Right ventricle myocardium inferior (tissue), 1 donor: ENCODE data around the gene CACNB3. TPM values are rescaled to one million over a fixed set of nuclear protein-coding genes. Genes with fewer than 3 reads are reported as not detected.

Source experiments
- ATAC-seq: fragments of 200-7000 bp; cut with Tn5 transposase; one replicate; pipeline ENCODE4 v1.9.1; 2020; ENCODE audit warnings: mild to moderate bottlenecking, moderate library complexity
- DNase-seq: peaks from one replicate; pipeline ENCODE4 v3.0.0; 2021; ENCODE audit errors: missing footprints
- intact Hi-C: fragments of 100-400 bp; cut with DNase I; formaldehyde crosslinking; loops from one replicate; pipeline ENCODE4 v1.11.0; 2022
- total RNA-seq: library from RNA; stranded (reverse); fragmentation: NEBNext Ultra II Directional; extraction: Animal tissue kit (Norgen Biotek cat#: 25700); gene quantifications from one replicate; pipeline ENCODE4 v1.2.1, GENCODE V29; 2021
- donor health status: DM: no; HTN: yes; CAD: no; lungs with severe emphysema.

The CACNB3 gene
- total RNA-seq, 1 donor from 2014 or later: 6.0 TPM

DNA sequence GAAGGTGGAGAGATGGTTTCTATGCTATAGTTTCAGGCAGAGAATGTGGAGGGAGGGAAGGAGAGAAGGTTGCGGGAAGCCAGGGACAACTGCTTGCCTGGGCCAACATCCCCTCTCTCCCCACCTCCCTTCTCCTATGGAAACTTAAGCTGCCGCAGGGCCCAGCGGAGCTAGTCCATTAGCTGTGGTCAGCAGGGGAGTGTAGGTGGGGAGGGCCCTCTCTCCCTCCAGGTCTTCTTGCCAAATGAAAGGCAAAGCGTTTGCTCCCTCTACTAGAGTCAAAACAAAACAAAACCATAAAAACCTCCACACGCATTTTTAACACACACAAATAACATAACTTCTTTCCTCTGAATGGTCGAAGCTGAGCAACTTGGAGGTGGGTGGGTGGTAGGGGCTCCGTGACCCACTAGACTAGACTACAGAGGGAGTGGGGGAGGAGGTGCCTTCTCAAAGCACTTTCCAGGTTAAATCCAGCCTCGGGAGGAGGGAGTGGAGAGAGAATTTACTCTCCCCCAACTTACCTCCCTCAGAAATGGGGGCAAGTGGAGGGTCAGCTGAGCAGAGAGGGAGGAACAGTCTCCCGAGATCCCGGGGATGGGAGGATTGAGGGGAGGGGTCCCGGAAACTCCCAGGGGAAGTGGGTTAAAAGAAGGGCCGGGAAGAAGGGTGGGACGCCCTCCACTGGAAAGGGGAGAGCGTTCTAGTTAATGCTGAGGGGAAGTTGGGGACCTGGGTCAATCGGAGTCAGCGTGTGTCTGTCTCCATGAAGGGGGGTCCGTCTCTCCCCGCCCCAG, 4.6 kb upstream of the CACNB3 start:
- ATAC-seq (no peak), DNase-seq (no peak)
- intact Hi-C loops: no loop called here

GRCh38 chr12:48814262-48815125, 3.8 kb upstream of the CACNB3 start:
- ATAC-seq (peak; percentile 89), DNase-seq (peak; percentile 93)
- intact Hi-C loops: no loop called here

DNA sequence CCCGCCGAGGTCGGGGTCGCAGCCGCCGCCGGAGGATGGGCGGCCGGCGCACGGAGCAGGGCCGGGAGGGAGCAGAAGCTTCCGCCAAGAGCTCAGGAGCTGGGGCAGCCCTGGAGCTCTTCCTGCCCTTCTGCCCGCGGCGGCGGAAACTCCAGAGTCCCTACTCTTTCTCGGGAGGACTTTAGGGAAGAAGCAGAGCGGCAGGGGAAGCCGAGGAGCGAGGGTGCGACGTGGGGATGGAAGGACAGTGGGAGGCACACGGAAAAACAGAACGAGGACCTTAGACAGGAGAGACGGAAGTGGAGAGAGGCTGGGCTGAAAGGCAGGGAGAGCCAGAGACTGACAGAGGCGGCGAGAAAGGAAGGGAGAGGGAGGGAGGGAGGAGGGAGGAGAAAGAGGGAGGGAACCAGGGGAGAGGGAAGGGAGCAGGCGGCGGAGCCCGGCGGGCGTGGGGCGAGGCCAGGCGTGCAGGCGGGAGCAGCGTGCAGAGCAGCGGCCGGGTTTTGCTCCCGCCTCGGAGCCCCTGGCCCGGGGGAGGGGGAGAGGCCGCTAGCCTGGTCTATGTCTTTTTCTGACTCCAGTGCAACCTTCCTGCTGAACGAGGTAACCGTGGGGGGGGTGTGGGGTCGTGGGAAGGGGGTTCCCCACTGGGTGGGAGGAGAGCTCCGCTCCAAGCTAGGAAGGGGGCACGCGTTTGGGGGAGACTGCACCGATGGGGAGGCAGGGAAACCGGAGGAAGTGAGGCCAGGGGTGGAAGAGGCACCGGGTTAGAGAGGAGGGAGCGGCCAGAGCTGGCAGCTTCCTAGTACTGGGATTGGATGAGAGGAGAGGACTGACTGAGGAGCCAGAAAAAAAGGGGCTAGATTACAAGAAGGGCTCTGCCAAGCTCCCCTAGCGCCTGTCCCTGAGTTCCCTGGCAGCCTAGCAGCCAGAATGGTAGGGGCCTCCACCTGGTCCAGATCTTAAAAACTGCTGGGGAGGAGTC, 2.9 kb upstream of the CACNB3 start:
- peak; percentile 86 for ATAC-seq
- peak; percentile 88 for DNase-seq
- intact Hi-C loops: no loop called here

GRCh38 chr12:48816143-48816854, 2.0 kb upstream of the CACNB3 start:
- intact Hi-C loops: no loop called here
- ATAC-seq: no peak
- no peak for DNase-seq

DNA sequence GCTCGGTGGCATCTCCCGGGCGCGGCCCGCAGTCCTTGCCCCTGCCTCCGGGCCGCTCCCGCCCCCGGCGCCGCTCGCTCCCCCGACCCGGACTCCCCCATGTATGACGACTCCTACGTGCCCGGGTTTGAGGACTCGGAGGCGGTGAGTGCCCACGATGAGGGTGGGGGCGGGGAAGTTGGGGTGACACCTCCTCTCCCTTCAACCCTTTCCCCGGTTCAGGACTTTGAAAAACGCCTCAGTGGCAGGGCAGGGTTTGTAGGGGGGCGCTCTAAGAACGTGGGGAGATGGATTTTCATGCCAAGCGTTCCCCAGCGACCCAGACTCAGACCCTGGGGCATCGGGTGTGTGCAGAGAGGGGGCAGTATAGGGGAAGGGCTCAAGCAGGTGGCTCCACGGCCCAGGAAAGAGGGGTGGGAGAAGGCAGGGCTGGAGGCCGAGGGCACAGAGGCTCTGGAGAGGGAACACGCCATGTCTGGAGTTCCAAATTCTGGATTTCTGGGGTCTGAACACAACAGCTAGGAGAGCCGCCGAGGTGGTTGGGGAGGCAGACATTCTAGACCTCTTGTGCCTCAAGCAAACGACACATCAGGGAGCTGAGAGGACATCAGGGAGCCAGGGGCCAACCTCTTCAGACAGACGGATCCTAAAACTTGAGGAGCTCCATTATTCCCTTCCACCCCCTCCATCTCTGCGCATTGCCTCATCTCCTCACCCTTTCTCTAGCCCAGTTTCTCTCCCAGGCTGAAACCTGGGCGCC, 715 bp downstream of the CACNB3 start:
- intact Hi-C loops: no loop called here

GRCh38 chr12:48819986-48820725, 1.9 kb downstream of the CACNB3 start:
- ATAC-seq: no peak
- intact Hi-C loops: no loop called here
- no peak for DNase-seq

More for the DNA sequence above, 715 bp downstream of the CACNB3 start:
- DNase-seq: no peak
- ATAC-seq: no peak

DNA sequence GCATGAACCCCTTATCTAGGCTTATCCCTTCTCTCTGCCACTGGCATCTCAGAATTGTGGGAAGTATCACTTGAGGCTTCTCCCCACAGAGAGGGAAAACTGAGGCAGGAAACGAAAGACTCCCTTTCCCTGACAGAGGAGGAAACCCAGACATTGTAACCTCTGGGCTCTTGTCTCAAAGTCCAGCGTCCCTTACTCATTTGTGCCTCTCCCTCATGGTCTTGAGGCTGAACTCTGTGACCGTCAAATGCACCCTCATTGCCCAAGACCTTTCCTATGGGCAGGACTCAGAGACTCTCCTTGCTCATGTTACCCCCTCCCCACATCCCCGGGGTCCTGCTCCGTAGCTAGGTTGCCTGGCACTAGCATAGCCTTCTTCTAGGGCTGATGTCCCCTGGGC, 3.8 kb downstream of the CACNB3 start:
- ATAC-seq: no peak
- DNase-seq: no peak
- intact Hi-C loops: no loop called here

- DNase-seq (no peak), ATAC-seq (no peak)
- intact Hi-C loops: no loop called here
These were observed 4.4 kb downstream of the CACNB3 start for GRCh38 chr12:48822711-48823110.

DNA sequence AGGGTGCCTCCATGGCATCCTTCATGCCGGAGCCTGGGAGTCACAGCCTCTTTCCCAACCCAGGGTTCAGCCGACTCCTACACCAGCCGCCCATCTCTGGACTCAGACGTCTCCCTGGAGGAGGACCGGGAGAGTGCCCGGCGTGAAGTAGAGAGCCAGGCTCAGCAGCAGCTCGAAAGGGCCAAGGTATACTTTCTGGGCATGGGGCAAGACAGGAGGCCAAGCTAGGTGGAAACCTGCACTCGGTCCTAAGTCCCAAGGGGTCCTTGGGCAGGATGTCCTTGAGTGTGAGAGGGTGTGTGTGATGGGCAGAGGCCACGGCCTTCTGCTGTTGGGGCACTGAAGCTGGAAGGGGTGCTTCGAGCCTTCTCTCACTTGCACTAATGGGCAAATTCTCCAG, 5.0 kb downstream of the CACNB3 start:
- DNase-seq (no peak), ATAC-seq (no peak)
- intact Hi-C loops: no loop called here

GRCh38 chr12:48824112-48824511, 5.8 kb downstream of the CACNB3 start:
- ATAC-seq: no peak
- intact Hi-C loops: no loop called here
- no peak for DNase-seq

GRCh38 chr12:48824905-48825304, 6.6 kb downstream of the CACNB3 start:
- intact Hi-C loops: no loop called here
- DNase-seq: no peak
- no peak for ATAC-seq

- ATAC-seq (no peak), DNase-seq (no peak)
- intact Hi-C loops: no loop called here
These were observed 8.0 kb downstream of the CACNB3 start for GRCh38 chr12:48826209-48826855.

GRCh38 chr12:48827026-48827425, 8.7 kb downstream of the CACNB3 start:
- intact Hi-C loops: no loop called here
- ATAC-seq: no peak
- DNase-seq: no peak

GRCh38 chr12:48827513-48828096, 9.3 kb downstream of the CACNB3 start:
- no peak for DNase-seq
- intact Hi-C loops: no loop called here
- no peak for ATAC-seq

- DNase-seq (no peak), ATAC-seq (no peak)
- intact Hi-C loops: no loop called here
These were observed 10.0 kb downstream of the CACNB3 start for GRCh38 chr12:48828293-48828692.
